AG10803 (cell line): ENCODE results near the gene GSTP1.
"Not testable (repeated sequence)": the region's sequence is repeated elsewhere in the genome, so short reads cannot be mapped to it uniquely, and the experiment has no call there.

Experiments used
- DNase-seq: peaks from one replicate; pipeline ENCODE4 v3.0.0; 2010; ENCODE audit warnings: low read depth
- H3K4me3 ChIP-seq: 2 replicates; pipeline ENCODE4 v1.5.1; 2011; ENCODE audit warnings: mild to moderate bottlenecking, low read length, control low read depth
- TF ChIP-seq, protein P1 (sequence below): conservative IDR thresholded peaks from 2 replicates; pipeline ENCODE4 v1.5.1; 2011; ENCODE audit warnings: mild to moderate bottlenecking, low read length, control low read depth, inconsistent platforms

GSTP1 gene

DNA sequence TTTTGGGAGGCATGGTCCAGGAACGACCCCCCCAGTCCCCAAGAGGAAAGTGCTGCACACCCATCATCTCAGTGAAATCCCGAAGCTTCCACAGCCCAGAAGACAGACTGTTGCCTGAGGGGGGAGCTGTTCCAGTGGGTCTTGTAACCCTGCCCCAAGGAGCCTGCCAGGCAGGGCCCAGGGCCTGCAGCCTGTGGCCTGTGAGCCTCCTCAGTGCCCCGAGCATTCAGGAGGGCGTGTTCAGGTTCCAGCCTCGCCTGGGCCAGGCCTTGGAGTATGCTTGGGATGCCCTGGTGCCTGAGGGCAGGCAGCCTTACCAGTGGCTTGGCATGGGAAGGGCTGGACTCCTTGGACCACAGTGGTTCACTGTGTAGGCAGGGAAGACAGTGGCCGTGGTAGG lies 42.4 kb upstream of the GSTP1 start:
- no peak for DNase-seq
- TF ChIP-seq, protein P1, sequence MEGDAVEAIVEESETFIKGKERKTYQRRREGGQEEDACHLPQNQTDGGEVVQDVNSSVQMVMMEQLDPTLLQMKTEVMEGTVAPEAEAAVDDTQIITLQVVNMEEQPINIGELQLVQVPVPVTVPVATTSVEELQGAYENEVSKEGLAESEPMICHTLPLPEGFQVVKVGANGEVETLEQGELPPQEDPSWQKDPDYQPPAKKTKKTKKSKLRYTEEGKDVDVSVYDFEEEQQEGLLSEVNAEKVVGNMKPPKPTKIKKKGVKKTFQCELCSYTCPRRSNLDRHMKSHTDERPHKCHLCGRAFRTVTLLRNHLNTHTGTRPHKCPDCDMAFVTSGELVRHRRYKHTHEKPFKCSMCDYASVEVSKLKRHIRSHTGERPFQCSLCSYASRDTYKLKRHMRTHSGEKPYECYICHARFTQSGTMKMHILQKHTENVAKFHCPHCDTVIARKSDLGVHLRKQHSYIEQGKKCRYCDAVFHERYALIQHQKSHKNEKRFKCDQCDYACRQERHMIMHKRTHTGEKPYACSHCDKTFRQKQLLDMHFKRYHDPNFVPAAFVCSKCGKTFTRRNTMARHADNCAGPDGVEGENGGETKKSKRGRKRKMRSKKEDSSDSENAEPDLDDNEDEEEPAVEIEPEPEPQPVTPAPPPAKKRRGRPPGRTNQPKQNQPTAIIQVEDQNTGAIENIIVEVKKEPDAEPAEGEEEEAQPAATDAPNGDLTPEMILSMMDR: no peak
- no peak overlapping the region for H3K4me3 ChIP-seq

DNA sequence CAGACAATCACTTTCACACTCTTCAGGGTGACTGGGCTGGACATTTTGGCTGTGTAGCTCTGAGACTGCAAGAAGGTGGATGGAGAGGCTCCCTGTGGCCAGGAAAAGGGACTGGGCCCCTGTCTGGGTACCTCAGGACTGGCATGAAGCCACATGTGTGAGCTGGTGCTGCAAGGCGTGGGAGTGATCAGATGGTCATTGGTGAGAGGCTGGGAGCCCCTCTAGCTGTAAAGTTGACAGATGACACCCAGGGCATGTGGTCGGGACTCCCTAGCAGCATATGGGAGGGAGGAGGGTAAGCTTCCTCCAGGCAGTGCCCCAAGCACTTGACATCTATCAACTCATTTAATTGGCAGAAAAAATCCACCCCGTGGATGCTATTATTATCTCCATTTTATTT lies 41.4 kb upstream of the GSTP1 start:
- H3K4me3 ChIP-seq: no peak overlapping the region
- no peak for DNase-seq
- TF ChIP-seq, protein P1: no peak

DNA sequence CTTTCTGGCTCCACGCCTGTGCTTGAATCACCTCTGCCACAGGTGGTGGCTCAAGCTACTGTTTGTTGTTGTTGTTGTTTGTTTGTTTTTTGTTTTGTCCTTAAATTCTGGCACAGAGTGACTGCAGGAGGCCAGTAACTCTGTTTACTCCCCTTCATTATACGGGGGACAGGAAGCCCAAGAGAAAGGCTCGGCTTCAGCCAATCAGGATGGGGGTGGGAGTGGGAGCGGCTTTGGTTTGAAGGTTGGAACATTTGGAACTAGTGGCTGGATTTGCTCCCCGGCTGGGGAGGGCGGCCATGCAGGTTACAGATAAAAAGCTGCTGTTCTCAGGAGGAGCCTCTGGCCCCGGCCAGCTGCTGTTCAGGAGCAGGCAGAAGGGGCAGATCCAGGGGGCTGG lies 40.6 kb upstream of the GSTP1 start:
- TF ChIP-seq, protein P1: no peak
- no peak overlapping the region for H3K4me3 ChIP-seq
- no peak for DNase-seq

DNA sequence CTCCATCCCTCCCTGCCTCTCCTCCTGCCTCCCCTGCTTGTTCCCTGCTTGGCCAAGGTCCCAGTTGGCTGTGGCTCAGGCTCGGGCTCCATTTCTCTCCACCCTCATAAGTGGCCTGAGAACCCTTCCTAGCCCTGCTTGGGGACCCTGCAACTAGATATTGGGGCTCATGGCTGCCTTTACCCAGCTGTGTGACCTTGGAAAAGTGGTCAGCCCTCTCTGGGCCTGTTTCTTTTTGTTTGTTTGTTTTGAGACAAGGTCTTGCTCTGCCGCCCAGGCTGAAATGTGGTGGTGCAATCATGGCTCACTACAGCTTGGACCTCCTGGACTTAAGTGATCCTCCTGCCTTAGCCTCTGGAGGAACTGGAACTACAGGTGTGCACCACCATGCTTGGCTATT lies 40.0 kb upstream of the GSTP1 start:
- TF ChIP-seq, protein P1: no peak
- no peak overlapping the region for H3K4me3 ChIP-seq
- DNase-seq: no peak

DNA sequence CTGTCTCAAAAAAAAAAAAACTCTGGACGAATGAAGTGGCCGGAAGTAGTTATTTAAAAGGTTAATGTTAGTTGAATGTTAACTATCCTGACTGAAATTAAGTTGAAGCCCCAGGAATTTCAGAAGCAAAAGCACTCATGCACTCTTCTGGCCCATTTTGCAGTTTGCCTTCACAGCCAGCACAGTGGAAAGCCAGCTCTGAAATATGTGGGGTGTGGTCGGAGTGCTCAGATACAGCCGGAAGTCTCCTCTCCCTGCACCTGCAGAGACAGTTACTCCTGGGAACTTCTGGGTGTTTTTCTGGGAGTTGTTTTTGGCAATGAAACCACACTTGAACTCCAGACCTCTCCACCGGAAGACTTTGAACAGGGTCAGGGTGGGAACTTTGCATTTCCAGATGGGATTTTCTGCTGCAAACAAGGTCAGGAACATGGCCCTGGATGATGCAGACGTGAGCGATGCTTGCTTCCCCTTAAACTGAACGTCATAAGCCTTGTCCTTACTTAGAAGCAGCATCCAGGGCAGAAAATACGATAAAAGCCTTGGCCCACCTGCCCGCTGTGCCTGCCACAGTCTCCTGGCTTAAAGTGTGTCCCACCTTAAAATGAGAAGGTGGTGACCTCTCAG lies 38.9 kb upstream of the GSTP1 start:
- TF ChIP-seq, protein P1: no peak
- no peak overlapping the region for H3K4me3 ChIP-seq
- no peak for DNase-seq

DNA sequence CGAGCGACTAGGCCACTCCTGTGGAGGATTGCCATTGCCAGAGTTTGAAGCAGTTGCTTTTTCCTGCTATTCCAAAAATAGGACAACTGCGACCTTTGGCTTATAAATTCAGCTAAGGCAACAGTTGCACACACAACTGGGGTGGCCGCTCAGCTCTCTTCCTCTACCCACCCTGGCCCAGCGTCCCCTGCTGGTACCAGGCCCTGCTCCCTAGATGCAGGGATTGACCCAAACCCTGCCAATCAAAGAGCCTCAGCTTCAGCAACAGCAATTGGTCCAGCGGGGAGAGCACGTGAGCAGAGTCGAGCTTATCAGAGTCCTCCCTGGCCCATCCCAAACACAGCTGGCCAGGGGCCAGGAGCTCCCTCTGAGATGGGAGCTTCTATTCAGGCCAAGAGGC lies 38.3 kb upstream of the GSTP1 start:
- H3K4me3 ChIP-seq: no peak overlapping the region
- no peak for DNase-seq
- TF ChIP-seq, protein P1: no peak

DNA sequence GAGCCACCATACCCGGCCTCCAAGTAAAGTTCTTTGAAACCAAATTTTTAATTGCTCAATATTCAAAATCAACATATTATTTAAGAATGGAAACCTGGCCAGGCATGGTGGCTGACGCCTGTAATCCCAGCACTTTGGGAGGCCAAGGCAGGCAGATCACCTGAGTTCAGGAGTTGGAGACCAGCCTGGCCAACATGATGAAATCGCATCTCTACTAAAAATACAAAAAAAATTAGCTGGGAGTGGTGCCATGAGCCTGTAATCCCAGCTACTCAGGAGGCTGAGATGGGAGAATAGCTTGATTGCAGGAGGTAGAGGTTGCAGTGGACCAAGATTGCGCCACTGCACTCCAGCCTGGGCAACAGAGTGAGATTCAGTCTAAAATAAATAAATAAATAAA lies 35.5 kb upstream of the GSTP1 start:
- not testable (repeated sequence) for H3K4me3 ChIP-seq, DNase-seq
